Gastroesophageal sphincter (tissue), 3 donors: ENCODE data around the gene LAMA2.

Source experiments
- EP300 ChIP-seq: sonication (generic); formaldehyde crosslinking; IDR thresholded peaks from one replicate; pipeline ENCODE4 v1.6.1; 2017; ENCODE audit warnings: antibody characterized with exemption, mild to moderate bottlenecking
- POLR2A ChIP-seq, 2 donors: fragments of 450-650 bp; IDR thresholded peaks; one replicate each; pipeline ENCODE4 v1.6.1; 2017; ENCODE audit warnings: antibody characterized with exemption in 2 of 2, mild to moderate bottlenecking in 2 of 2, moderate library complexity in 1 of 2
- TF ChIP-seq, protein P1 (sequence below), 4 experiments: fragments of 200-600 bp in 2 of 4; fragments of 450-650 bp in 2 of 4; sonication (generic) in 1 of 4; IDR thresholded peaks; one replicate each; pipeline ENCODE4 v1.5.1; 2017 to 2019; ENCODE audit warnings: antibody characterized with exemption in 4 of 4, mild to moderate bottlenecking in 2 of 4, moderate library complexity in 2 of 4

DNA sequence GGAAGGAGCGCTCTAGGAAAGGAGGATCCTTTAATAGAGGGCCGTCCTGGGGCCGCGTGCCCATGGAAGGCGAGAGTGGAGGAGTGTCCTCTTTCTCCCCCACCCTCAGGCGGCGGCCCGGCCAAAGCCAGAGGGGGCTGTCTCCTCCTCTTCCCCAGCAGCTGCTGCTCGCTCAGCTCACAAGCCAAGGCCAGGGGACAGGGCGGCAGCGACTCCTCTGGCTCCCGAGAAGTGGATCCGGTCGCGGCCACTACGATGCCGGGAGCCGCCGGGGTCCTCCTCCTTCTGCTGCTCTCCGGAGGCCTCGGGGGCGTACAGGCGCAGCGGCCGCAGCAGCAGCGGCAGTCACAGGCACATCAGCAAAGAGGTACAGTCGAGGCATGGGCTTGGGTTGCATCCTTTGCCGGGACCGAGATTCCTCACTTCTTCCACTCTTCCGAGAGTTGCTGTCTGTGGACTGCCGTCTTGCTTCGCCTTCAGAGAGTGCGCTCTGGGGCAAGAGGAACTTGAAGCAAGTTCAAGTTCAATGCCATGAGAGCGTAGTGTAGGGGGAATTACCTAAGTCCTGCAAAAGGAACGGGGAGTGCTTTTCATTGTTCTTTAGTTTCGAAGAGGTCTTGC lies at the start of gene LAMA2:
- TF ChIP-seq, protein P1, sequence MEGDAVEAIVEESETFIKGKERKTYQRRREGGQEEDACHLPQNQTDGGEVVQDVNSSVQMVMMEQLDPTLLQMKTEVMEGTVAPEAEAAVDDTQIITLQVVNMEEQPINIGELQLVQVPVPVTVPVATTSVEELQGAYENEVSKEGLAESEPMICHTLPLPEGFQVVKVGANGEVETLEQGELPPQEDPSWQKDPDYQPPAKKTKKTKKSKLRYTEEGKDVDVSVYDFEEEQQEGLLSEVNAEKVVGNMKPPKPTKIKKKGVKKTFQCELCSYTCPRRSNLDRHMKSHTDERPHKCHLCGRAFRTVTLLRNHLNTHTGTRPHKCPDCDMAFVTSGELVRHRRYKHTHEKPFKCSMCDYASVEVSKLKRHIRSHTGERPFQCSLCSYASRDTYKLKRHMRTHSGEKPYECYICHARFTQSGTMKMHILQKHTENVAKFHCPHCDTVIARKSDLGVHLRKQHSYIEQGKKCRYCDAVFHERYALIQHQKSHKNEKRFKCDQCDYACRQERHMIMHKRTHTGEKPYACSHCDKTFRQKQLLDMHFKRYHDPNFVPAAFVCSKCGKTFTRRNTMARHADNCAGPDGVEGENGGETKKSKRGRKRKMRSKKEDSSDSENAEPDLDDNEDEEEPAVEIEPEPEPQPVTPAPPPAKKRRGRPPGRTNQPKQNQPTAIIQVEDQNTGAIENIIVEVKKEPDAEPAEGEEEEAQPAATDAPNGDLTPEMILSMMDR (IDR thresholded peaks at IDR 0.05), result peak in 1 of 4 experiments; percentile 54
- TF ChIP-seq EP300 (no peak), POLR2A (IDR thresholded peaks at IDR 0.05) (peak; percentile 72 to 75)
